CD4-positive, alpha-beta T cell (primary cell): ENCODE data around the gene CC2D2A. TPM values are rescaled to one million over a fixed set of nuclear protein-coding genes. Genes with fewer than 3 reads are reported as not detected.

ENCODE experiments used
- ATAC-seq: fragments of 200-7000 bp; cut with Tn5 transposase; one replicate; pipeline ENCODE4 v1.10.0; 2022; ENCODE audit warnings: mild to moderate bottlenecking; ENCODE audit not compliant: poor library complexity
- CTCF ChIA-PET: fragments of 350-600 bp; sonication (Branson Sonifier 250); formaldehyde crosslinking; loops from one replicate; lab custom pipeline; 2021; ENCODE audit warnings: antibody characterized with exemption, inconsistent platforms; lab: Charles Lee
- POLR2A ChIA-PET: fragments of 350-600 bp; sonication (Branson Sonifier 250); formaldehyde crosslinking; loops from one replicate; lab custom pipeline; 2021; ENCODE audit warnings: antibody characterized with exemption, inconsistent platforms; lab: Charles Lee
- DNase-seq, 14 experiments: peaks; one replicate each; pipeline ENCODE4 v3.0.0-alpha.2; 2013 to 2020; ENCODE audit warnings: mixed read lengths in 2 of 14
- H3K27ac ChIP-seq, 2 donors: one replicate each; pipeline versions ENCODE4 v1.5.1 to v1.7.0; 2013; ENCODE audit warnings: low read length in 2 of 2, low read depth in 1 of 2, mild to moderate bottlenecking in 1 of 2
- H3K27me3 ChIP-seq, 2 experiments: 1 replicate in 1 of 2; 2 replicates in 1 of 2; pipeline versions ENCODE4 v1.6.1 to v1.7.0; 2013; ENCODE audit warnings: low read length in 2 of 2, control low read depth in 1 of 2, mild to moderate bottlenecking in 1 of 2, moderate library complexity in 1 of 2; ENCODE audit not compliant: insufficient read depth in 2 of 2, control insufficient read depth in 1 of 2
- H3K36me3 ChIP-seq: one replicate; pipeline ENCODE4 v1.6.1; 2013; ENCODE audit warnings: low read length, control low read depth; ENCODE audit not compliant: insufficient read depth
- H3K4me1 ChIP-seq: one replicate; pipeline ENCODE4 v1.6.1; 2013; ENCODE audit warnings: low read length, control low read depth; ENCODE audit not compliant: insufficient read depth
- H3K4me3 ChIP-seq: one replicate; pipeline ENCODE4 v1.5.1; 2013; ENCODE audit warnings: mild to moderate bottlenecking, low read length, moderate library complexity
- H3K9me3 ChIP-seq, 2 experiments: 1 replicate in 1 of 2; 2 replicates in 1 of 2; pipeline versions ENCODE4 v1.6.1 to v1.7.0; 2013; ENCODE audit warnings: low read length in 2 of 2, mild to moderate bottlenecking in 2 of 2, control low read depth in 1 of 2, moderate library complexity in 1 of 2; ENCODE audit not compliant: control insufficient read depth in 1 of 2, insufficient read depth in 1 of 2
- H3K27ac Mint-ChIP-seq: one replicate; pipeline ENCODE4 v1.8.0; 2020; ENCODE audit warnings: mixed read lengths
- H3K27me3 Mint-ChIP-seq: one replicate; pipeline ENCODE4 v1.8.0; 2021; ENCODE audit warnings: mixed read lengths
- H3K36me3 Mint-ChIP-seq: one replicate; pipeline ENCODE4 v1.8.0; 2021; ENCODE audit warnings: low read depth, mixed read lengths
- H3K4me1 Mint-ChIP-seq: one replicate; pipeline ENCODE4 v1.8.0; 2021; ENCODE audit warnings: low read depth, mixed read lengths
- H3K4me3 Mint-ChIP-seq: one replicate; pipeline ENCODE4 v1.8.0; 2020; ENCODE audit warnings: mild to moderate bottlenecking, mixed read lengths
- H3K9me3 Mint-ChIP-seq: one replicate; pipeline ENCODE4 v1.8.0; 2020; ENCODE audit warnings: mixed read lengths
- CTCF ChIP-seq: fragments of 200-600 bp; IDR thresholded peaks from one replicate; pipeline ENCODE4 v1.8.0; 2022; ENCODE audit warnings: antibody characterized with exemption, mild to moderate bottlenecking
- intact Hi-C, 2 experiments: fragments of 100-400 bp; cut with DNase I in 1 of 2; cut with micrococcal nuclease in 1 of 2; formaldehyde crosslinking; loops; one replicate each; pipeline versions ENCODE4 v1.15.1 to v1.9.0; 2023 to 2025; cut with DNase I, micrococcal nuclease
- total RNA-seq, 174 experiments: library from RNA in 2 of 174; stranded (reverse) in 2 of 174; gene quantifications; one replicate each; pipeline ENCODE4 v1.2.3 and lab custom pipeline; 2021 to 2026

CC2D2A gene
- total RNA-seq, 2 experiments from 2014 or later, result not detected

- intact Hi-C loops, result no loop called here
- H3K9me3 ChIP-seq, result no peaks in the 10 kb centered on the region
- H3K27ac ChIP-seq, result no peak overlapping the region
- Mint-ChIP-seq H3K9me3 (no peaks in the 10 kb centered on the region), H3K27ac (no peak overlapping the region), H3K4me3 (no peak overlapping the region), H3K27me3 (no peaks in the 10 kb centered on the region), H3K36me3 (peaks cover 18% of the 10 kb centered on the region), H3K4me1 (no peaks in the 10 kb centered on the region)
- no peak overlapping the region for H3K4me3 ChIP-seq
- H3K4me1 ChIP-seq, result no peaks in the 10 kb centered on the region
- H3K36me3 ChIP-seq, result no peaks in the 10 kb centered on the region
- TF ChIP-seq CTCF, result no peak
- CTCF ChIA-PET, result no interaction called here
- DNase-seq (no peak), ATAC-seq (no peak)
- POLR2A ChIA-PET, result no interaction called here
- no peaks in the 10 kb centered on the region for H3K27me3 ChIP-seq
Measured at GRCh38 chr4:15533817-15534216, 64.1 kb downstream of the CC2D2A start.

- no peaks in the 10 kb centered on the region for H3K36me3 ChIP-seq
- intact Hi-C loops, result no loop called here
- TF ChIP-seq CTCF, result no peak
- Mint-ChIP-seq H3K4me3 (no peak overlapping the region), H3K27ac (no peak overlapping the region), H3K27me3 (no peaks in the 10 kb centered on the region), H3K36me3 (peaks cover 27% of the 10 kb centered on the region), H3K4me1 (no peaks in the 10 kb centered on the region), H3K9me3 (no peaks in the 10 kb centered on the region)
- no peaks in the 10 kb centered on the region for H3K9me3 ChIP-seq
- no peak overlapping the region for H3K4me3 ChIP-seq
- ATAC-seq (no peak), DNase-seq (no peak)
- POLR2A ChIA-PET, result no interaction called here
- CTCF ChIA-PET, result no interaction called here
- H3K27ac ChIP-seq, result no peak overlapping the region
- no peaks in the 10 kb centered on the region for H3K27me3 ChIP-seq
- no peaks in the 10 kb centered on the region for H3K4me1 ChIP-seq
Measured at GRCh38 chr4:15535599-15535998, 65.9 kb downstream of the CC2D2A start.

GRCh38 chr4:15536552-15537499, 67.1 kb downstream of the CC2D2A start:
- no peak overlapping the region for H3K27ac Mint-ChIP-seq
- no peaks in the 10 kb centered on the region for H3K27me3 Mint-ChIP-seq
- H3K4me1 Mint-ChIP-seq, result no peaks in the 10 kb centered on the region
- H3K4me3 ChIP-seq, result no peak overlapping the region
- H3K36me3 ChIP-seq, result no peaks in the 10 kb centered on the region
- DNase-seq, result no peak
- ATAC-seq, result no peak
- TF ChIP-seq CTCF, result no peak
- H3K27ac ChIP-seq, result no peak overlapping the region
- peaks cover 32% of the 10 kb centered on the region for H3K36me3 Mint-ChIP-seq
- H3K9me3 ChIP-seq, result no peaks in the 10 kb centered on the region
- intact Hi-C loops, result no loop called here
- POLR2A ChIA-PET, result no interaction called here
- H3K27me3 ChIP-seq, result no peaks in the 10 kb centered on the region
- H3K4me1 ChIP-seq, result no peaks in the 10 kb centered on the region
- no peak overlapping the region for H3K4me3 Mint-ChIP-seq
- CTCF ChIA-PET, result no interaction called here
- H3K9me3 Mint-ChIP-seq, result no peaks in the 10 kb centered on the region
